ENCODE data around the gene CNPY3.
A peak's percentile ranks its signal among the peaks of the same experiment; 100 is the strongest.
"Not testable (repeated sequence)": the region's sequence is repeated elsewhere in the genome, so short reads cannot be mapped to it uniquely, and the experiment has no call there.

The CNPY3 gene

DNA sequence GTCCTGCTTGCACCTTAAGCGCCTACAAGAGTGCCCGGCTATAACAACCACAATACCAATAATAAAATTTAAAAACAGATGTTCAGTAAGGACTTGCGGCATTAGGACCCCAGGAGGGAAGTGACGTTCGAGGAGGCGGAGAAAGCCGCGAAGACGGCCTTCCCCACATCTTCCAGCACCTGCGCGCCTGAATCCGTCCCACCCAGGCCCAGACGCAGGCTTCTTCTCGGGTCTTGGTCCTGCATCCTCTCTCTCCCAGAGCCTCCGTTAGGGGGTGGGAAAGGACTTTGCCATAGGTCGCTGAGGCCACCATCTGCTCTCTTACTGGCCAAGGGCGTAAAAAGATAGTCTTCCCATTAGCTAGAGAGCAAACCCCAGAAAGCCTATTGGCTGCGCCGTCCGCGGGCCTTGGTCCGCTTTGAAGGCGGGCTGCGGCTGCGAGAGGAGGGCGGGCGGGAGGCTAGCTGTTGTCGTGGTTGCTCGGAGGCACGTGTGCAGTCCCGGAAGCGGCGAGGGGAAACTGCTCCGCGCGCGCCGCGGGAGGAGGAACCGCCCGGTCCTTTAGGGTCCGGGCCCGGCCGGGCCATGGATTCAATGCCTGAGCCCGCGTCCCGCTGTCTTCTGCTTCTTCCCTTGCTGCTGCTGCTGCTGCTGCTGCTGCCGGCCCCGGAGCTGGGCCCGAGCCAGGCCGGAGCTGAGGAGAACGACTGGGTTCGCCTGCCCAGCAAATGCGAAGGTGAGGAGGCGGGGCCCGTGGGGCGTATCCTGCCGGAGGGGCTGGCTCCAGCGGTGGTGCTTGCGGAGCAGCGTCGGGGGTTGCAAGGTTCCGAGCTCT is at the start of gene CNPY3:
Gene CNPY3 (plus strand): TSS at position 495 of the 835 bp plus-strand sequence. CDS start 91 bp downstream, at position 586.
- DNase-seq (ENCODE audit: low read depth, low spot score) = peak; percentile 91

DNA sequence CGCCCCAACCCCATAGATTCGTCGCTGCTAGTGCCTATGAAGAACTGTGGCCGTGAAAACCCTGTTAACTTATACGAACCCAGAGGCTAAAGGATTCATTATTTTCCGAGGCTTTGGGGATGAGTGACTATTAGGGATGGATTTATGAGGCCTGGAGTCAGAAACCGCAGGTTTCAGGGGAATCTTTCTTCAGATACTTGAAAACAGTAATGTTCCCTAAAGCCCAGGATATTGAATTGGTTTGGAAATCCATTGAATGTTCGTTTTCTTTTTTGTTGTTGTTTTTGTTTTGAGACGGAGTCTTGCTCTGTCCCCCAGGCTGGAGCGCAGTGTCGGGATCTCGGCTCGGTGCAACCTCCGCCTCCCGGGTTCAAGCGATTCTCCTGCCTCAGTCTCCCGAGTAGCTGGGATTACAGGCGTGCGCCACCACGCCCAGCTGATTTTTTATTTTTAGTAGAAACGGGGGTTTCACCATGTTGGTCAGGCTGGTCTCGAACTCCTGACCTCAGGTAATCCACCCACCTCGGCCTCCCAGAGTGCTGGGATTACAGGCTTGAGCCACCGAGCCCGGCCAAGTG is 49.0 kb upstream of the CNPY3 start:
- not testable (repeated sequence) for DNase-seq (ENCODE audit: low read depth, low spot score)

DNA sequence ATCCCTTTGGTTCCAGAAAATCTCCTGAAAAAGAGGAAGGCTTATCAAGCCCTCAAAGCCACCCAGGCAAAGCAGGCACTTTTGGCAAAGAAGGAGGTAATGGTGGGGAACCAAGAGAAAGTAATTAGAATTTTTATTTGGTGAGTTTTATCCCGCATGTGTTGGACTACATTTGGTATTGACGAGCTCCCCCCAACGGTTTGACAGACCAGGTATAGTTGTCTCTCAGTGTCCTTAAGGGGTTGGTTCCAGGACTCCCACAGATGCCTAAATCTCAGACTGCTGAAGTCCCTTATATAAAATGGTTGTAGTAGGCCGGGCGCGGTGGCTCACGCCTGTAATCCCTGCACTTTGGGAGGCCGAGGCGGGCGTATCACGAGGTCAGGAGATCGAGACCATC is 48.4 kb upstream of the CNPY3 start:
- DNase-seq (ENCODE audit: low read depth, low spot score) = not testable (repeated sequence)

DNA sequence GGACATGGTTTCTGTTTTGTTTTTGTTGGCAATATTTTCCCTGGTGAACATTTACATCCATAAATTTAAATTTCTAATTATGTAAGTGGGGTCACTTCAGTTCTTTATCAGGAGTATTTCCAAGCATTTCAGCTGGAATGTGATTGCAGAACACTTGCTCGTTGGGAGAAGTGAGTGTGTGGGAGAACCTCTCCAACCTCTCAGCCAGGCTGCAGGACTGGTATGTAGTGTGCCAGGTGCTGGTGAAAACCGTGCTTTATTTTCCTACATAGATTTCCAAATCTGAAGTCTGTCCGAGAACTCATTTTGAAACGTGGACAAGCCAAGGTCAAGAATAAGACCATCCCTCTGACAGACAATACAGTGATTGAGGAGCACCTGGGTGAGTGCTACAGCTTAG is 43.6 kb upstream of the CNPY3 start:
- no peak for DNase-seq (ENCODE audit: low read depth, low spot score)

DNA sequence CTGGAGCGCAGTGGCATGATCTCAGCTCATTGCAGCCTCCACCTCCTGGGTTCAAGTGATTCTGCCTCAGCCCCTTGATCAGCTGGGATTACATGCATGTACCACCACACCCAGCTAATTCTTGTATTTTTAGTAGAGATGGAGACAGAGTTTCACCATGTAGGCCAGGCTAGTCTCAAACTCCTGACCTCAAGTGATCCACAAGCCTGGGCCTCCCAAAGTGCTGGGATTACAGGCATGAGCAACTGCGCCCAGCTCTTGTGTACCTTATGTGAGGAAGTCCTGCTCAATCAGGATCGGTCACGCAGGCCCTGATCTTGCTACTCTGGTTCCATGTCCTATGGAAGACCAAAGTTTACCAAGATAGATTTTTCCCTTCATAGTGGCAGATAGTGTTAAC is 41.1 kb upstream of the CNPY3 start:
- DNase-seq (ENCODE audit: low read depth, low spot score) = not testable (repeated sequence)

DNA sequence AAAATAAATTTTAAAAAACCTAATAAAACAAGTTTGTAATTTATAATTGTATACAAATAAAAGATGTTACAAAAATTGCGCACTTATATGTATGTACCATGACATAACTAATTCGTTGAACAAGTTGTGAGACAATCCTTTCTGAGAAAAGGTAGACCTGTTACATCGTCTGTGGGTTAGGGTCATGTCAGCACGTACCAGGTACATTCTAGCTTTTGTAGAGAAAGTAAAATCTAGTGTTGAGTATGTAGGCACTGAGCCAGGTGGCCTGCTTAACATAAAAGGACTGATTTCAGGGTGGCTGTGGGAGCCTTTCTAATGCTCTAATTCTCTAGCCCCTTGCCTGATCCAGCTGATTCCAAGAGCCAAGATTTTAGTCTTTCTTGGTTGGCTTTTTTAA is 39.5 kb upstream of the CNPY3 start:
- DNase-seq (ENCODE audit: low read depth, low spot score) = no peak

DNA sequence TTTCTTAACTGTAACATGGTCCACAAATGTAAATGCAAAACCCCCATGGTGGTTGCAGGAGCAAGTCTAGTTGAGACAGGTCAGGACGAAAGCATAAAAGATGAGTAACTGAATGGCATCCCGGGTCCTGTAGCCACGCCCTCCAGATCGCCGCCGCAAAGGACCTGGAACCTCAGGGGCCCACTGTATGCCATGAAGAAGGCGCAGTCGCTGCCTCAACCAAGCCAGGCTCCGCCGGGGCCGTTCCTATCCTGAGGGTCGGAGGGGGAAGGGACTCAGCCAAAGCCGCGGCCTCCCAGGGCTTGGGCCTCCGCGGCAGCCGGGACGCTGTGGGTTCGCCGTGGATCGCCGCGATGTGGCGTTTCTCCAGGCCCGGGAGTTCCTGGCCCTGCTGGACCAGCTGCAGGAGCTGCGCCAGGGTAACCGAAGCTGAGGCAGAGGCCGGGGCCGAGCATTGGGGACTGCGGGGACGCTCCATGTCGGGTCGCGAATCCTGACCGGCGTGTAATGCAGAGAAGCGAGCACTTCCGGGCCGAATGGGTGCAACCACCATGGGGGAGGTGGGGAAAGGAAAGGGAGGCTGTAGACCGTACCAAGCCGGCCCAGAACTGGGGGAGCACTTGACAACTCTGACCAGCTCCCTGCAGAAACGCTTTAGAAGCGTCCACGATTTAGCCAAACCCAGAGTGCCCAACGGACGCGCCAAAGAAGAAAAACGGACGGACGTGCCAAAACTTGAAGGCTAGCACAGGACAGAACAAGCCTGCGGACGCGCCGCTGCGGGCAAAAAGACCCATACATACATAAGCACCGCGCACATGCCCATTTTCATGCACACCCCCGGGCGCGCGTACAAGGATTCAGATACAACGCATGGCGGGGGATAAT is 38.7 kb upstream of the CNPY3 start:
- DNase-seq (ENCODE audit: low read depth, low spot score) = peak; percentile 86

DNA sequence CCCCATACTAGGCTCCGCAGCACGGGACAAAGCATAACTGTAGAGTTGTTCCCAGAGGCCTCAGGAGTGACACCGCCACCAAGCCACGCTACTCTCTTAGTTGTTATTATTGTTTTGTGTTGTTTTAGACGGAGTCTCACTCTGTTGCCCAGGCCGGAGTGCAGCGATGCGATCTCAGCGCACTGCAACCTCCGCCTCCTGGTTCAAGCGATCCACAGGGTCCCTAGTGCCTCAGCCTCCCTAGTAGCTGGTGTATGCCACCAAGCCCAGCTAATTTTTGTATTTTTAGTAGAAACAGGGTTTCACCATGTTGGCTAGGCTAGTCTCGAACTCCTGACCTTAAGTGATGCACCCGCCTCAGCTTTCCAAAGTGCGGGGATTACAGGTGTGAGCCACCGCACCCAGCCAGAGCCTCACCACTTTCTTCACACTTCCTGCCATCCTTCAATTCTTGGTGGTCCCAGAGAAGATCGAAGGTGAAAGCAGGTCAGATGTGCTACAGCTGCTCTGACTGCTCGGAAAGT is 38.0 kb upstream of the CNPY3 start:
- no peak for DNase-seq (ENCODE audit: low read depth, low spot score)

DNA sequence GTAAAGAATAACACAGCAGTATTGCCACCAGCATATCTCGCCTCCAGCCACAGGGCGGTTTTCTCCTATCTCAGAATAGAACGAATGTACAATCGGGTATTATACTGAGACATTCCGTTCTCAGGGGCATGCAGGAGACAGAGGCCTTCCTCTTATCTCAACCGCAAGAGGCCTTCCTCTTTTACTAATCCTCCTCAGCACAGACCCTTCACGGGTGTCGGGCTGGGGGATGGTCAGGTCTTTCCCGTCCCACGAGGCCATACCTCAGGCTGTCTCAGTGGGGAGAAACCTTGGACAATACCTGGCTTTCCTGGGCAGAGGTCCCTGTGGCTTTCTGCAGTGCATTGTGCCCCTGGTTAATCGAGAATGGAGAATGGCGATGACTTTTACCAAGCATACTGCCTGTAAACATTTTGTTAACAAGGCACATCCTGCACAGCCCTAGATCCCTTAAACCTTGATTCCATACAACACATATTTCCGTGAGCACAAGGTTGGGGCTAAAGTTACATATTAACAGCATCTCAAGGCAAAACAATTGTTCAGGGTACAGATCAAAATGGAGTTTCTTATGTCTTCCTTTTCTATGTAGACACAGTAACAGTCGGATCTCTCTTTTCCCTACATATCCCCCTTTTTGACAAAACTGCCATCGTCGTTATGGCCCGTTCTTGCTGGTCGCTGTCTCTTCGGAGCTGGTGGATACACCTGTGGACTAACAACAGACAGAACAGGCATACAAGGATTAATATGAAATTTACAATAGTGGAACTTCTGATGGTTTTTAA is 35.0 kb upstream of the CNPY3 start:
- not testable (repeated sequence) for DNase-seq (ENCODE audit: low read depth, low spot score)

DNA sequence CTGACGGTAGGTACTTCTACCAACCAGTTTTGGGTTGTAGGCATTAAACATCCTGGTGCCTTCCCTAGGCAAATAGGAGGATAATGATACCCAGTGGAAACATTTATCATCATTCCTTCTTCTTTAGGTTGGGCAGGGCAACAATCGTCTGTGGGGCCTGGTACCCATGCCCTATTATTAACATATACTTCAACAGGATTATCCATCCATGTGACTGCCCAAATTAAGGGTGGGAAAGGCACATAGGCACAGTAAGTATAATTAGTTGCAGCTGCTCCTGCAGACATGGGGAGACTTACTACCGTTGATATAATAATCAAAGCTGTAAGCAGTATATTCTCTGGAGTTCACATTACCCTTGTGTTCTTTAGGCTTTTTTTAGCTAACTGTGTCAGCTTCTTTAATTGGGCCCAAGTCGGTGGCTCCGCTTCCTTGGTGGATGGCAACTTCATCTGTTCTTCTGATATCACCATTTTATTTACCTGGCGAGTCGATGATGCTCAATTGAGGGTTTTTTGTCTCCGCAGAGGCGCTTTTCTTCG is 33.0 kb upstream of the CNPY3 start:
- DNase-seq (ENCODE audit: low read depth, low spot score) = no peak

DNA sequence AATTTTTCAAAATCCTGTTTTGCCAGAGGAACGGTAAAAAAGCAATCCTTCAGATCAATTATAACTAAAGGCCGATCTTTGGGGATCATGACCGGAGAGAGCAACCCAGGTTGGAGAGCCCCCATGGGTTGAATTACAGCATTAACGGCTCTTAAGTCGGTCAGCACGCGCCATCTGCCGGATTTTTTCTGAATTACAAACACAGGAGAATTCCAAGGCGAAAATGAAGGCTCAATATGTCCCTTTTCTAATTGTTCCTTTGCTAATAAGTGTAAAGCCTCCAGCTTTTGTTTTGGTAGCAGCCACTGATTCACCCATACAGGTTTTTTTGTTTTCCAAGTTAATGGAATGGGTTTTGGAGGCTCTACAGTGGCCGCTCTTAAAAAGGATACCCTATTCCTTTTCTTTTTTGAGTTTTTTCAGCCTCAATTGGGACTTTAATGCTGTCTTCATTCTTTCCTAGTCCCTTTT is 30.4 kb upstream of the CNPY3 start:
- DNase-seq (ENCODE audit: low read depth, low spot score) = peak; percentile 33

DNA sequence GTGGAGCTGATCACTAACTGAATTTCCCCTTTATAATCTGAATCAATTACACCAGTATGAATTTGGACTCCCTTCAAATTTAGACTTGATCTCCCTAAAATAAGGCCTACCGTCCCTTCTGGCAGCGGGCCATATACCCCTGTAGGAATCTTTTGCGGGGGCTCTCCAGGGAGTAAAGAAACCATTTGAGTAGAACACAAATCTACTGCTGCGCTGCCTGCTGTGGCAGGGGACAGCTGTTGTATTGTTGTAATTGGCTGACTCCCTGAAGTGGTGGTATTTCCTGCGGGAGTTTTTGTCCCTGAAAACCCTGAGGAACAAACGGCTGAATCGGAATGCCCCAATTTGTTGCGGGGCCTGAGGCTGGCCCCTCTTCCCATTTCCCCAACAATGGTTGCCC is 29.4 kb upstream of the CNPY3 start:
- no peak for DNase-seq (ENCODE audit: low read depth, low spot score)

DNA sequence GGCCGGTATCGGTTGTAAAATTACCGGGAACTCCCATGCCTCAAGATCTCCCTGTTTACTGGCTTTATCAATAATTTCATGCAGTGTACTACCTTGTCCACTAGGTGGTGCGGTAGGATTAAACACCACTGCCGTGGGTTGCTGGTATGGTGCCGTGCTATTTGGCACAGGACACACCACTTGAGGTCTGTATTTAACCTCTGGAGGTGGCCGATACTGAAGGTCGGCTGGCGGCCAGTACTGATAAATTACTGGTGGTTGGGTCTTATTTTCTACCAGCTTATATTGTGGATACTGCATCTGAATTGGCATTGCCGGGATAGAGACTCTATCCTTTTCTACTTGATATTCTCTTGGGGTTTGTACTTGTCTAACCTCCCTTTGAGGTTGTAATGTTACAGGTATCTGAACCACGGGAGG is 27.7 kb upstream of the CNPY3 start:
- DNase-seq (ENCODE audit: low read depth, low spot score) = peak; percentile 59

DNA sequence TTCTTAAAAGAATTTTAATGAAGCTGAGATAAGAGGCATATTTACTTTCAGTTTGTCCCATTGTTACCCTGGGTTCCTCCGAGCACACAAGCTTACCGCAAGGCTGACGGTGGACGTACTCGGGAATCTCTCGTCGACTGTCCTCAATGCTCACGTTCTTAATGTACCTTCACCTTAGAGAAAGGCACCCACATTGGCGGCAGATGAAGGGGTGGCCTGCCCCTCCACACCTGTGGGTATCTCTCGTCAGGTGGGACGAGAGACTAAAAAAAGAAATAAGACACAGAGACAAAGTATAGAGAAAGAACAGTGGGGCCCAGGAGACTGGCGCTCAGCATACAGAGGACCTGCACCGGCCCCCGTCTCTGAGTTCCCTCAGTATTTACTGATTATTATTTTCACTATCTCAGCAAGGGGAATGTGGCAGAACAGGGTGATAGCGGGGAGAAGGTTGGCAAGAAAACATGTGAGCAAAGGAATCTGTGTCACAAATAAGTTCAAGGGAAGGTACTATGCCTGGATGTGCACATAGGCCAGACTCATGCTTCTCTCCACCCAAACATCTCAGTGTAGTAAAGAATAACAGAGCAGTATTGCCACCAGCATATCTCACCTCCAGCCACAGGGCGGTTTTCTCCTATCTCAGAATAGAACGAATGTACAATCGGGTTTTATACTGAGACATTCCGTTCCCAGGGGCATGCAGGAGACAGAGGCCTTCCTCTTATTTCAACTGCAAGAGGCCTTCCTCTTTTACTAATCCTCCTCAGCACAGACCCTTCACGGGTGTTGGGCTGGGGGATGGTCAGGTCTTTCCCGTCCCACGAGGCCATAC is 26.6 kb upstream of the CNPY3 start:
- not testable (repeated sequence) for DNase-seq (ENCODE audit: low read depth, low spot score)

DNA sequence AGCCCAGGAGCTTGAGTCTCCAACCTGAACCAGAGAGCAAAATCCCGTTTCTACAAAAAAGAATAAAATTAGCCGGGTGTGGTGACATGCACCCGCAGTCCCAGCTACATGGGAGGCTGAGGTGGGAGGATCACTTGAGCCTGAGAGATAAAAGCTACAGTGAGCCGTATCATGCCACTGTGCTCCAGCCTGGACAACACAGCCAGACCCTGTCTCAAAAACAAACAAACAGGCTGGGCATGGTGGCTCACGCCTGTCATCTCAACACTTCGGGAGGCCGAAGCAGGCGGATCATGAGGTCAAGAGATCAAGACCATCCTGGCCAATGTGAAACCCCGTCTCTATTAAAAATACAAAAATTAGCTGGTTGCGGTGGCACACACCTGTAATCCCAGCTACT is 24.8 kb upstream of the CNPY3 start:
- no peak for DNase-seq (ENCODE audit: low read depth, low spot score)

DNA sequence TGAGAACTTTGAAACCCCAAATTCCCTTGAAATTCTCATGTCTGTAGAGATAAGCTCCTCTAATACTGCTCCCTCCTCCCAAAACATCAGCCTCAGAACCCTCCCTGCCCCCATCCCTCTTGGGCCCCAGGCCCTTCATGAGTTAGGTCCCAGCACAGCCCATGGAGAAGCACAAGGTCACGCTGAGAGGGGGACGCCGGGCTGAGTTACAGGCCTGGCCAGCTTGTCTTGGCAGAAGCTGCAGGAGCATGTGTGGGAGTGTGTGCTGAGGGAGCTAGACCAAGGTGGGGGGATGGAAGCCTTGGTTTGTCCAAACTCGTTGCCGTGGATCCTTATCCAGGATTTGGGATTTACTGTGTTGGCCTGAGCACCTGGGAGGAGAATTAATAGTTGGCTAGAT is 21.9 kb upstream of the CNPY3 start:
- DNase-seq (ENCODE audit: low read depth, low spot score) = no peak

DNA sequence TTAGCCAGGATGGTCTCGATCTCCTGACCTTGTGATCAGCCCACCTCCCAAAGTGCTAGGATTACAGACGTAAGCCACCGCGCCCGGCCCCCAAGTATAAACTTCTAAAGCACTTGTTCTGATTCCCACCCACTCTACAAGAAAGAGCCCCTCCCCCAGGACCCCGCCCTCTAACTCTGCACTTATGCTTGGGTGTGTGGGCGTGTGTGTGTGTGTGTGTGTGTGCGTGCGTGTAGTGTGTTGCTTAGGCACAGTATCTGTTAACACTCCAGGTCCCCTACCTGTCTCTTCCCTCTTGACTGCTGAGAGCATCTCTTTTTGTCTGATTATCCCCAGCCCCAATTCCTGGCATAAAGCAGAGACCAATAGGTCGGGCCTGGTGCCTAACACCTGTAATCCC is 19.4 kb upstream of the CNPY3 start:
- DNase-seq (ENCODE audit: low read depth, low spot score) = no peak

DNA sequence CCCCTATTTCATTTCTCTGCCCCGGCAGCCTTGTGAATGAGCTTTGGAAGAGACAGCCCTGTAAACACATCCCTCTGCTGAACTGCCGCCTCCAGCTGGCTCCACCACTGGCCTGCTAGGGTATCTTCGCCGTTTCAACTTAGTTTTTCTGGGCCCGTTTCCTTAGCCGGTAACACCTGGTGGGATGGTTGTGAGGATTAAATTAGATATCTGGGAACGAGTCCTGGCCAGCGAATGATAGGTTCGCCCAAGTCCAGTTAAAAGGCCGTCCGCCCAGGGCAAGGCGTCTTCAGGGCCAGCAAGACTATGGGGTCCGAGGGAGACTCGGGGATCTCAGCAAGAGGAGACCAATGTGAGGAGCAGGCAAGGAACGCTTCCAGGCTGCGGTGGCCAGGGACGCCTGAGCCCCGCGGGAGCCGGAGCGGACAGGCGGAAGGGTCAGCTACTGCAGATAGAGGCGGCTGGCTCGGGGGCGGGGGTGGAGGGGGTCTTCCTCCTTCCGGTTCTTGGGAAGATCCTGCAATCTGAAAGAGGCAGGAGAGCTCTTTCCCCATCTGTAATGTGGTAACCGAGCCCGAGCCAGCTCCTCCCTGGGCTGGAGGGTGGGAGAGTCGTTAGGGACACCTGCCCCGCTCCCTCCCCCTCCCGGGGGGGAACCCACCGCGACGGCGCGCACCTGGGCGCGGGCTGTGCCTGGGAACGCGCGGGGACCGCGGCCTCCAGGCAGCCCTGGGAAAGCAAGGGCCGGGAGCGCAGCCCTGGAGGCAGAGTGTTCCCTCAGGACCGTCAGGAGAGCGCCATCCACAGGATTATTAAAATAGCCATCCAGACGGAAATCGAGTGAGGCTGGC is 17.9 kb upstream of the CNPY3 start:
- no peak for DNase-seq (ENCODE audit: low read depth, low spot score)

DNA sequence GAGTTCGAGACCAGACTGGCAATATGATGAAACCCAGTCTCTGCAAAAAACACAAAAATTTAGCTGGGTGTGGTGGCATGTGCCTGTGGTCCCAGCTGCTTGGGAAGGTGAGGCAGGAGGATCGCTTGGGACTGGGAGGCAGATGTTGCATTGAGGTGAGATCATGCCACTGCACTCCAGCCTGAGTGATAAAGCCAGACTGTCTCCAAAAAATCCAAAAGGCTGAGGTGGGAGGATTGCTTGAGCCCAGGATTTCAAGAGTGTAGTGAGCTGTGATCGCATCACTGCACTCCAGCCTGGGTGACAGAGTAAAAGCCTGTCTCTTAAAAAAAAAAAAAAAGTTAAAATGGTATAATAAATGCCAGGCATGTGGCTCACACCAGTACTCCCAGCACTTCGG is 14.7 kb upstream of the CNPY3 start:
- DNase-seq (ENCODE audit: low read depth, low spot score) = no peak
